ENCODE results near the gene PHACTR4.
"Not testable (repeated sequence)": the region's sequence is repeated elsewhere in the genome, so short reads cannot be mapped to it uniquely, and the experiment has no call there.

Gene PHACTR4

GRCh38 chr1:28369371-28370238, at the start of gene PHACTR4:
PHACTR4 (plus strand) TSS chr1:28369740; CDS start chr1:28407448, 37,708 bp downstream.
- DNase-seq (ENCODE audit: low spot score) = peak; percentile 95

- no peak for DNase-seq (ENCODE audit: low spot score)
Observed at GRCh38 chr1:28322194-28322593, 47.3 kb upstream of the PHACTR4 start.

GRCh38 chr1:28323720-28324119, 45.8 kb upstream of the PHACTR4 start:
- DNase-seq (ENCODE audit: low spot score) = no peak

GRCh38 chr1:28326515-28326914, 43.0 kb upstream of the PHACTR4 start:
- no peak for DNase-seq (ENCODE audit: low spot score)

GRCh38 chr1:28326984-28327383, 42.6 kb upstream of the PHACTR4 start:
- no peak for DNase-seq (ENCODE audit: low spot score)

GRCh38 chr1:28327431-28327830, 42.1 kb upstream of the PHACTR4 start:
- not testable (repeated sequence) for DNase-seq (ENCODE audit: low spot score)

GRCh38 chr1:28328228-28328648, 41.3 kb upstream of the PHACTR4 start:
- no peak for DNase-seq (ENCODE audit: low spot score)

GRCh38 chr1:28329395-28330153, 40.0 kb upstream of the PHACTR4 start:
- peak; percentile 19 for DNase-seq (ENCODE audit: low spot score)

- no peak for DNase-seq (ENCODE audit: low spot score)
Observed at GRCh38 chr1:28338897-28339296, 30.6 kb upstream of the PHACTR4 start.

GRCh38 chr1:28339551-28339950, 30.0 kb upstream of the PHACTR4 start:
- no peak for DNase-seq (ENCODE audit: low spot score)

GRCh38 chr1:28340221-28340974, 29.1 kb upstream of the PHACTR4 start:
- no peak for DNase-seq (ENCODE audit: low spot score)

GRCh38 chr1:28341591-28341990, 27.9 kb upstream of the PHACTR4 start:
- DNase-seq (ENCODE audit: low spot score) = no peak

- peak; percentile 18 for DNase-seq (ENCODE audit: low spot score)
Observed at GRCh38 chr1:28343405-28343804, 26.1 kb upstream of the PHACTR4 start.

GRCh38 chr1:28353248-28353810, 16.2 kb upstream of the PHACTR4 start:
- DNase-seq (ENCODE audit: low spot score) = not testable (repeated sequence)

- DNase-seq (ENCODE audit: low spot score) = peak; percentile 72
Observed at GRCh38 chr1:28354121-28354520, 15.4 kb upstream of the PHACTR4 start.

- DNase-seq (ENCODE audit: low spot score) = no peak
Observed at GRCh38 chr1:28358716-28359115, 10.8 kb upstream of the PHACTR4 start.

GRCh38 chr1:28359592-28360239, 9.8 kb upstream of the PHACTR4 start:
- DNase-seq (ENCODE audit: low spot score) = peak; percentile 70

- DNase-seq (ENCODE audit: low spot score) = no peak
Observed at GRCh38 chr1:28364888-28365287, 4.7 kb upstream of the PHACTR4 start.

- DNase-seq (ENCODE audit: low spot score) = no peak
Observed at GRCh38 chr1:28365864-28366263, 3.7 kb upstream of the PHACTR4 start.

- DNase-seq (ENCODE audit: low spot score) = not testable (repeated sequence)
Observed at GRCh38 chr1:28368608-28369007, 932 bp upstream of the PHACTR4 start.

GRCh38 chr1:28370239-28371009, 884 bp downstream of the PHACTR4 start:
- DNase-seq (ENCODE audit: low spot score) = peak; percentile 71

Measured in GM03348 (cell line).